Natural killer cell (primary cell): ENCODE results near the gene FBLN1. TPM values are rescaled to one million over a fixed set of nuclear protein-coding genes. Genes with fewer than 3 reads are reported as not detected.
"Not testable (repeated sequence)": the region's sequence is repeated elsewhere in the genome, so short reads cannot be mapped to it uniquely, and the experiment has no call there.

ENCODE experiments used
- ATAC-seq, 3 donors: fragments of 150-1000 bp in 2 of 3; fragments of 200-7000 bp in 1 of 3; cut with Tn5 transposase; 1 replicate in 1 of 3; 2 replicates in 2 of 3; pipeline ENCODE4 v1.10.0; 2021; ENCODE audit warnings: mild to moderate bottlenecking in 2 of 3, moderate library complexity in 2 of 3
- DNase-seq, 2 donors: peaks; one replicate each; pipeline versions ENCODE4 v3.0.0 to v3.0.0-alpha.2; 2013 to 2021; ENCODE audit warnings: mixed read lengths in 1 of 2
- H3K27ac ChIP-seq: one replicate; pipeline ENCODE4 v1.5.1; 2013; ENCODE audit warnings: mild to moderate bottlenecking, low read length
- H3K27me3 ChIP-seq: one replicate; pipeline ENCODE4 v1.6.1; 2013; ENCODE audit warnings: low read length; ENCODE audit not compliant: control insufficient read depth, insufficient read depth
- H3K36me3 ChIP-seq: one replicate; pipeline ENCODE4 v1.6.1; 2013; ENCODE audit warnings: low read length; ENCODE audit not compliant: control insufficient read depth, insufficient read depth
- H3K4me1 ChIP-seq: one replicate; pipeline ENCODE4 v1.6.1; 2013; ENCODE audit warnings: low read length; ENCODE audit not compliant: control insufficient read depth, insufficient read depth
- H3K4me3 ChIP-seq: one replicate; pipeline ENCODE4 v1.5.1; 2013; ENCODE audit warnings: low read length
- H3K9me3 ChIP-seq: one replicate; pipeline ENCODE4 v1.6.1; 2013; ENCODE audit warnings: low read length; ENCODE audit not compliant: control insufficient read depth, insufficient read depth
- H3K27ac Mint-ChIP-seq, 2 donors: one replicate each; pipeline ENCODE4 v1.8.0; 2022; ENCODE audit warnings: mild to moderate bottlenecking in 2 of 2, mixed read lengths in 2 of 2, moderate library complexity in 1 of 2
- H3K27me3 Mint-ChIP-seq, 2 donors: one replicate each; pipeline ENCODE4 v1.8.0; 2022; ENCODE audit warnings: low read depth in 2 of 2, mixed read lengths in 2 of 2
- H3K36me3 Mint-ChIP-seq: one replicate; pipeline ENCODE4 v1.8.0; 2022; ENCODE audit warnings: mixed read lengths
- H3K4me1 Mint-ChIP-seq, 2 donors: one replicate each; pipeline ENCODE4 v1.8.0; 2022; ENCODE audit warnings: mixed read lengths in 2 of 2
- H3K4me3 Mint-ChIP-seq: one replicate; pipeline ENCODE4 v1.8.0; 2022; ENCODE audit warnings: mild to moderate bottlenecking, moderate library complexity, mixed read lengths
- H3K9me3 Mint-ChIP-seq, 2 donors: one replicate each; pipeline ENCODE4 v1.8.0; 2022; ENCODE audit warnings: mixed read lengths in 2 of 2
- CTCF ChIP-seq: fragments of 200-600 bp; IDR thresholded peaks from one replicate; pipeline ENCODE4 v1.8.0; 2022; ENCODE audit warnings: antibody characterized with exemption
- WGBS: methylation state at CpG from one replicate; pipeline ENCODE4 v1.1.7; 2013; ENCODE audit warnings: missing lambda C conversion rate; ENCODE audit not compliant: insufficient coverage; 5-methylcytosine and 5-hydroxymethylcytosine counted together
- intact Hi-C: fragments of 100-400 bp; cut with micrococcal nuclease; formaldehyde crosslinking; loops from one replicate; pipeline ENCODE4 v1.14.2; 2022
- total RNA-seq, 4 donors: library from RNA; stranded (reverse); fragments of 120-200 nt in 1 of 4; gene quantifications; one replicate each; pipeline versions ENCODE4 v1.2.3 to v1.2.4, GENCODE V29; 2013 to 2022

Gene FBLN1
- total RNA-seq, 3 donors from 2014 or later (not counting 1 experiment from before 2014, with no cell fraction given) = 0.58 TPM; not detected in 2

DNA sequence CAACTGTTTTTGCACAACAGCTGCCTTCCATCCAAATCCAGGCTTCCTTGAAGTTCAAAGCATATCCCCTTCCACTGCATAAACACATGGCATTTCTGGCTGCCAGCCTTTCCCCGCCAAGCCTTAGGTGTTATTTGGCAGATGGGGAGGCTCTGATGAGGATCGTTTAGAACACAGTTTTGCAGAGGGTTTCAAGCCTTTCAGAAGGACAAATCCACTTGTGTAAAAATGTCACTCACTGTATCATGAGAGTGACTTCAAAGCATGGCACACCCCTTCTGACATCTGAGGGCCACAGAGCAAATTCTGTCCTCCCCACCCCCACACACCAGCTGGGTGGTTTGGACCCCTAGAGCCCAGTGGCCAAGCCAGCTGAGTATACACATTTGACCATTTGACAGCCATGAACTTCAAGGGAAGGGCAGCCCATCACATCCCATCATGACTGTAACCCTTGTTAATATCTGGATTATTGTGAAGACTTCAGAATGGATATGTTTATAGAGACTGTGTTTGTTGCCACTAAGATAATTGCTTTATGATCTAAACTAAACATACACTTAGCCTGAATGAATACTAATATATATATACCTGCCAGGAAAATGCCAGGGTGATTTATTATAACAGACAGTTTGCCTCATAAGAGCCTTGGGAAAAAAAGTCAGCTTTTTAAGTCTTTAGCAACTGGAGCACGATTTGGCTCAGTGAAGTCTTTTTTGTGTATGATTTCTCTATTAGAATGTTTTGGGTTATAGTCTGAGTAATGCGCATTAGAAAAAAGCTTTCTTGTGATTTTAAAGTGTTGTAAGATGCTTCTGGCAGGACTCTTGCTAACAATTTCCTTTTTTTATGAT lies 31.9 kb downstream of the FBLN1 start:
- Histone ChIP-seq H3K27ac (no peak overlapping the region), H3K9me3 (no peaks in the 10 kb centered on the region), H3K36me3 (no peaks in the 10 kb centered on the region), H3K4me3 (no peak overlapping the region), H3K4me1 (no peaks in the 10 kb centered on the region), H3K27me3 (no peaks in the 10 kb centered on the region)
- H3K4me3 Mint-ChIP-seq = no peak overlapping the region
- TF ChIP-seq CTCF = no peak
- 86% methylated on average over 4 of the region's 4 CpGs for WGBS
- peaks cover 2 to 7% of the 10 kb centered on the region in 2 donors for H3K27me3 Mint-ChIP-seq
- ATAC-seq (no peak), DNase-seq (no peak)
- H3K4me1 Mint-ChIP-seq = no peaks in the 10 kb centered on the region
- H3K36me3 Mint-ChIP-seq = no peaks in the 10 kb centered on the region
- no peaks in the 10 kb centered on the region for H3K9me3 Mint-ChIP-seq
- no peak overlapping the region for H3K27ac Mint-ChIP-seq
- intact Hi-C loops = no loop called here

DNA sequence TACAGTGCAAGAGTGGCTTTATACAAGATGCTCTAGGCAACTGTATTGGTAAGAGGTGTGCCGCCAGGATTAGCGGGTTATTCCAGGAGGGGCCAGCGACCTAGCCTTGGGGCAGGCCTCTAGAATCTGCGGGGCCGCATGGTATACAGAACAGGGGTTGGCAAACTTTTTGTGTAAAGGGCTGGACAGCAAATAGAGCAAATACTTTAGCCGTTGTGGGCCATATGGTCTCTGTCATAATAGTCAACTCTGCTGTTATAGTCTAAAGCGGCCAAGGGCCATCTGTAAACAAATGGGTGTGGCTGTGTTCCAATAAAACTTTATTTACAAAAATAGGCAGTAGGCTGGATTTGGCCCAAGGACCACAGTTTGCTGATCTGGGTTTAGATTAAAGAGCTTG lies 32.6 kb downstream of the FBLN1 start:
- TF ChIP-seq CTCF = no peak
- no peaks in the 10 kb centered on the region for H3K4me1 Mint-ChIP-seq

DNA sequence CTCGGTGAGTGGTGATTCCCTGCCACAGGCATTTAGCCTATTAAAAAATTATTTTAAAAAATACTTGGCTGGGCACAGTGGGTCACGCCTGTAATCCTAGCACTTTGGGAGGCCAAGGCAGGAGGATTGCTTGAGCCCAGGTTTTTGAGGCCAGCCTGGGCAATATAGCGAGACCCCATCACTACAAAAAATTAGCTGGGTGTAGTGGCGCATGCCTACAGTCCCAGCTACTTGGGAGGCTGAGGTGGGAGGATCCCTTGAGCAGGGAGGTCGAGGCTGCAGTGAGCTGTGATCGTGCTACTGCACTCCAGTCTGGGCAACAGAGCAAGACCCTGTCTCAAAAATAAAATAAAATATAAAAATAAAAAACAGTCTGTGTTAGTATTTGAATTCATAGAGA lies 33.2 kb downstream of the FBLN1 start:
- intact Hi-C loops, H3K9me3 ChIP-seq, H3K27me3 ChIP-seq, H3K4me1 Mint-ChIP-seq, H3K27ac ChIP-seq, ATAC-seq, DNase-seq, H3K4me3 Mint-ChIP-seq, H3K27ac Mint-ChIP-seq, H3K36me3 ChIP-seq, H3K4me1 ChIP-seq, H3K36me3 Mint-ChIP-seq, H3K9me3 Mint-ChIP-seq, H3K4me3 ChIP-seq: not testable (repeated sequence)
- H3K27me3 Mint-ChIP-seq = peaks cover 8 to 12% of the 10 kb centered on the region in 2 donors
- WGBS = 100% methylated on average over 4 of the region's 6 CpGs

More for the DNA sequence above, 32.6 kb downstream of the FBLN1 start:
- H3K36me3 Mint-ChIP-seq = no peaks in the 10 kb centered on the region
- Histone ChIP-seq H3K4me3 (no peak overlapping the region), H3K27ac (no peak overlapping the region), H3K36me3 (no peaks in the 10 kb centered on the region), H3K9me3 (no peaks in the 10 kb centered on the region), H3K27me3 (no peaks in the 10 kb centered on the region), H3K4me1 (no peaks in the 10 kb centered on the region)
- H3K27me3 Mint-ChIP-seq = peaks cover 2 to 7% of the 10 kb centered on the region in 2 donors
- no peak overlapping the region for H3K27ac Mint-ChIP-seq
- no peak for ATAC-seq
- H3K4me3 Mint-ChIP-seq = no peak overlapping the region
- WGBS = 92% methylated on average over 7 of the region's 7 CpGs
- intact Hi-C loops = no loop called here
- H3K9me3 Mint-ChIP-seq = no peaks in the 10 kb centered on the region
- DNase-seq = no peak

GRCh38 chr22:45537734-45538181 lies 35.1 kb downstream of the FBLN1 start:
- Mint-ChIP-seq H3K27me3 (peaks cover 10 to 14% of the 10 kb centered on the region in 2 donors), H3K36me3 (no peaks in the 10 kb centered on the region), H3K27ac (no peak overlapping the region), H3K9me3 (no peaks in the 10 kb centered on the region), H3K4me3 (no peak overlapping the region), H3K4me1 (no peaks in the 10 kb centered on the region)
- ATAC-seq = no peak
- no peak for TF ChIP-seq CTCF
- DNase-seq = no peak
- intact Hi-C loops = no loop called here
- Histone ChIP-seq H3K27me3 (no peaks in the 10 kb centered on the region), H3K9me3 (no peaks in the 10 kb centered on the region), H3K27ac (no peak overlapping the region), H3K4me1 (no peaks in the 10 kb centered on the region), H3K36me3 (no peaks in the 10 kb centered on the region), H3K4me3 (no peak overlapping the region)
- WGBS = 82% methylated on average over 15 of the region's 15 CpGs
